Measurements from ENCODE around the gene TMOD1.

The TMOD1 gene

DNA sequence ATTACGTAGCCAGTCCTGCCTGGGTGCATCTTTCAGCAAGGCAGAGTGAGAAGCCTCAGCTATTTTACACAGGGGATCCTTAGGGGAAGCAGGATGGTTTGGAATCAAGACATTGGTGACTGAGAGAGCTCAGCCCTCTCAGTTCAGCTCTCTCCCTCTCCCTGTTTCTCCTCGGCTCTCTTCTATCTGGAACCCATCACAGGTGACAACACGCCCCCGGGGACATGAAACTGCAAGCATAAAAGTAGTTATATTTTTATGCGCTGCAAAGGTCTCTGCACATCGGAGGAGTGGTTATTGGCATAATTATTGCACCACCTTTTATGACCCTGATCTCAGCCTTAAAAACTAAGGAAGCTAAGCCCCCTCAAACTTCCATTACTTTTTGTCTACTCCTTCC is 14.2 kb downstream of the TMOD1 start:
- no peak for TF ChIP-seq SIN3A (IDR thresholded peaks at IDR 0.05; ENCODE audit: borderline replicate concordance, insufficient read depth, low read length)
- TF ChIP-seq TAF1 (IDR thresholded peaks at IDR 0.05; ENCODE audit: borderline replicate concordance, insufficient read depth, low read length): no peak
- TF ChIP-seq, protein P1, sequence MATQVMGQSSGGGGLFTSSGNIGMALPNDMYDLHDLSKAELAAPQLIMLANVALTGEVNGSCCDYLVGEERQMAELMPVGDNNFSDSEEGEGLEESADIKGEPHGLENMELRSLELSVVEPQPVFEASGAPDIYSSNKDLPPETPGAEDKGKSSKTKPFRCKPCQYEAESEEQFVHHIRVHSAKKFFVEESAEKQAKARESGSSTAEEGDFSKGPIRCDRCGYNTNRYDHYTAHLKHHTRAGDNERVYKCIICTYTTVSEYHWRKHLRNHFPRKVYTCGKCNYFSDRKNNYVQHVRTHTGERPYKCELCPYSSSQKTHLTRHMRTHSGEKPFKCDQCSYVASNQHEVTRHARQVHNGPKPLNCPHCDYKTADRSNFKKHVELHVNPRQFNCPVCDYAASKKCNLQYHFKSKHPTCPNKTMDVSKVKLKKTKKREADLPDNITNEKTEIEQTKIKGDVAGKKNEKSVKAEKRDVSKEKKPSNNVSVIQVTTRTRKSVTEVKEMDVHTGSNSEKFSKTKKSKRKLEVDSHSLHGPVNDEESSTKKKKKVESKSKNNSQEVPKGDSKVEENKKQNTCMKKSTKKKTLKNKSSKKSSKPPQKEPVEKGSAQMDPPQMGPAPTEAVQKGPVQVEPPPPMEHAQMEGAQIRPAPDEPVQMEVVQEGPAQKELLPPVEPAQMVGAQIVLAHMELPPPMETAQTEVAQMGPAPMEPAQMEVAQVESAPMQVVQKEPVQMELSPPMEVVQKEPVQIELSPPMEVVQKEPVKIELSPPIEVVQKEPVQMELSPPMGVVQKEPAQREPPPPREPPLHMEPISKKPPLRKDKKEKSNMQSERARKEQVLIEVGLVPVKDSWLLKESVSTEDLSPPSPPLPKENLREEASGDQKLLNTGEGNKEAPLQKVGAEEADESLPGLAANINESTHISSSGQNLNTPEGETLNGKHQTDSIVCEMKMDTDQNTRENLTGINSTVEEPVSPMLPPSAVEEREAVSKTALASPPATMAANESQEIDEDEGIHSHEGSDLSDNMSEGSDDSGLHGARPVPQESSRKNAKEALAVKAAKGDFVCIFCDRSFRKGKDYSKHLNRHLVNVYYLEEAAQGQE (IDR thresholded peaks at IDR 0.05; ENCODE audit: insufficient read depth in 1 of 2, low read depth in 2 of 2, low read length in 2 of 2): no peak
- no peak for TF ChIP-seq FOXP2 (optimal IDR thresholded peaks at IDR 0.05; ENCODE audit: borderline replicate concordance, extremely low read depth, extremely low read length, insufficient read depth)
- no peak for TF ChIP-seq POLR2AphosphoS5 (IDR thresholded peaks at IDR 0.05; ENCODE audit: low read depth, low read length)

DNA sequence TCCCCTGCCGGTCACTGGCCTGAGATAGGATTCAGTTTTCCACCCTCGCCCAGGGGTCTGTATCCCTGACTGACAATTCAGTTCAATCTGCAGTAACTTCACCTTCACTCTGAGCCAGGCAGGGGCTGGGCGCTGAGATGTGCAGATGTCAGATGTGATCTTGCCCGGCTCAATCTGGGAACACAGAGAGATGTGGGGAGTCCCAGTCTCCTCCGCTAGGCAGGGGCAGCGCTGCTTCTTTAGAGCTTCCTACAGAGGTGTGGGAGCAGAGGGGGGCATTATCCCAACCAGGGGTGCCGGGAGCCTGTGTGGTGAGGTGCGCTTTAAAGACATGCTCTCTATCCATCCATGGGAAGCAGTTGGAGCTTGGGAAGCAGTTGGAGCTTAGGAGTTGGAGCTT is 14.6 kb downstream of the TMOD1 start:
- TF ChIP-seq, protein P1 (IDR thresholded peaks at IDR 0.05; ENCODE audit: insufficient read depth in 1 of 2, low read depth in 2 of 2, low read length in 2 of 2): no peak
- TF ChIP-seq POLR2AphosphoS5 (IDR thresholded peaks at IDR 0.05; ENCODE audit: low read depth, low read length) (no peak), SIN3A (IDR thresholded peaks at IDR 0.05; ENCODE audit: borderline replicate concordance, insufficient read depth, low read length) (no peak), TAF1 (IDR thresholded peaks at IDR 0.05; ENCODE audit: borderline replicate concordance, insufficient read depth, low read length) (no peak), FOXP2 (optimal IDR thresholded peaks at IDR 0.05; ENCODE audit: borderline replicate concordance, extremely low read depth, extremely low read length, insufficient read depth) (no peak)

DNA sequence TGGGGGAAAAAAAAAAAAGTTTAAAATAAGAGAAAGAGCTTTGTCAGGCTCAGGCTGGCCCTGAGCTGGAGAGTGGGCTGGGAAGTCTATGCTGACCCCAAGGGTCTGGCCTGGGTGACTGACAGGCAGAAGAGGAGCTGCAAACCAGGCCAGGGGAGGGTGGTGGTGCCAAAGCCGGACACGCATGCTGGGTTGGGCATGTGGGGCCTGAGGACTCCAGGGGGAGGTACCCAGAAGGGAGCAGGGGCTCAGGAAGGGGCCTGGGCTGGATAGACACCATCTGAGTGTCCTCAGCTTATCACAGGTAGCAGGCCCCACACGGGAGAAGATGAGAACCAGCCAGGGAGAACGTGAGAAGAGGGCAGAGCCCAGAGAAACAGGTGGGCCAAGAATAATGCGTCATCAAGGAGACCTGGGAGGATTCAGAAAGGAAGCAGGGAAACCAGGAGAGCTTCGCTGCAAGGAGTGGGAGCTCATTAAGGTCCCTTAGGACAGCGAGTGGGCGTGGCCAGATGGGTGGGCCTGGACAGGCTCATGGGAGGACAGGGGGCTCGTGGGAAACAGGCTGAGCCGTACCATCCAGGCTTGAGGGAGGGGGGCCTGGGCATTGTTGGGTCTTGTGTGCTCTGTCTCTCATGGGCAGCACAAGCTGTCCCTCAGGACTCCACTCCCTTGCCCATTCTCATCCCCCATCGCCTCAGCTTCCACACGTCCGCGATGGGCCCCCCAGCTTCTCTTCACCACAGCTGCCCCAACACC is 16.0 kb downstream of the TMOD1 start:
- TF ChIP-seq SIN3A (IDR thresholded peaks at IDR 0.05; ENCODE audit: borderline replicate concordance, insufficient read depth, low read length) (no peak), POLR2AphosphoS5 (IDR thresholded peaks at IDR 0.05; ENCODE audit: low read depth, low read length) (no peak), FOXP2 (optimal IDR thresholded peaks at IDR 0.05; ENCODE audit: borderline replicate concordance, extremely low read depth, extremely low read length, insufficient read depth) (no peak), TAF1 (IDR thresholded peaks at IDR 0.05; ENCODE audit: borderline replicate concordance, insufficient read depth, low read length) (no peak)
- TF ChIP-seq, protein P1 (IDR thresholded peaks at IDR 0.05; ENCODE audit: insufficient read depth in 1 of 2, low read depth in 2 of 2, low read length in 2 of 2): no peak

DNA sequence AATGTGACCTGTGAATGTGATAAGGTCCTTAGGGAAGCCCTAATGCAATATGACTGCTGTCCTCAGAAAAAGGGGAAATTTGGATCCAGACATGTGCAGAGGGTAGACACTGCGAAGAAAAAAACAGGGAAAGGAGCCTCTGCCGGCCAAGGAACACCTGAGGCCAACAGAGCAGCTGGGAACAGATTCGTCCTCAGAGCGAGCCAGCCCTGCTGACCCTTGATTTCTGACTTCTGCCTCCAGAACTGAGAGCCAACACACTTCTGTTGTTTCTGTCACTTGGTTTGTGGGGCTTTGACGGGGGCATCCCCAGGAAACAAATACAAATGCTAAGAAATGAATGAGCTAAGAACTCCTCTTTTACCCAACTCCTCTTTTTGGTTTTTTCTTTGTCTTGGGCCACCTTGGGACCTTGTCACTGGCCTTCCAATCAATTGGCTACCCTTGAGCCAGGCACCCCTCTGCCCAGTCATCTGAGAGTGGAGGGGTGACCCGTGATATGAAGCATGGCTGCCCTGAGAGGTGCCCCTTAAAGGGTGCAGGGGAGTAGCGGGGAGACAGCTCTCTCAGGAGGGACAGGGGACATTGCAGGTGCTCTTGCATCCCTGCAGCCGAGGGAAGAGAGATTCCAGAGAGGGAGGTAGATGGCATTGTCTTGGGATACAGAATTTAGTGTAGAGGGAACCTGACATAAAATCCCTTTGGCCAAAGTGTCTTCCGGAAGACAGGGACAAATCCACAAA is 16.9 kb downstream of the TMOD1 start:
- TF ChIP-seq FOXP2 (optimal IDR thresholded peaks at IDR 0.05; ENCODE audit: borderline replicate concordance, extremely low read depth, extremely low read length, insufficient read depth) (no peak), SIN3A (IDR thresholded peaks at IDR 0.05; ENCODE audit: borderline replicate concordance, insufficient read depth, low read length) (no peak), POLR2AphosphoS5 (IDR thresholded peaks at IDR 0.05; ENCODE audit: low read depth, low read length) (no peak), TAF1 (IDR thresholded peaks at IDR 0.05; ENCODE audit: borderline replicate concordance, insufficient read depth, low read length) (no peak)
- TF ChIP-seq, protein P1 (IDR thresholded peaks at IDR 0.05; ENCODE audit: insufficient read depth in 1 of 2, low read depth in 2 of 2, low read length in 2 of 2): no peak

All from PFSK-1 (cell line).